ENCODE results near the gene PXMP2. TPM values are rescaled to one million over a fixed set of nuclear protein-coding genes. Genes with fewer than 3 reads are reported as not detected.
A peak's percentile ranks its signal among the peaks of the same experiment; 100 is the strongest.
"Not testable (repeated sequence)": the region's sequence is repeated elsewhere in the genome, so short reads cannot be mapped to it uniquely, and the experiment has no call there.

The PXMP2 gene
- total RNA-seq, 1 donor from 2014 or later, result 25.2 TPM

DNA sequence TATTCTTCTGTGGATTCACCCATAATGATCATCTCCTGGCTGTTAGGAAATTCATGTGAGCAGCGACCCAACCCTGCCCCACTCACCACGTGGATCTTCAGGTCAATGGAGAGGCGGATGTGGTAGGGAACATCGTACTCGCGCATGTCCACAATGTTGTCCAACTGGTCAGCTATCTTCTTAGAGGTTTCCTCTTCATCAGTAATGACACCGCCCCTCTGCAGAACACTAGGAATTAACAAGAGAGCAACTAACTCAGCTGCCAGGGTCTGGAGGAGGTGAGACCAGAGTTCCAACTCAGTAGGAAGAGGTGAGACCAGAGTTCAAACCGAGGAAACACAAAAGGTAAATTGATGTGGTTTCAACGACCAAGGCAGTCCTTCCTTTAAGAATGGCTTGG lies 9.9 kb upstream of the PXMP2 start:
- no peak overlapping the region for H3K27ac Mint-ChIP-seq
- no peaks in the 10 kb centered on the region for H3K27me3 Mint-ChIP-seq (ENCODE audit: low read depth)
- no peak overlapping the region for H3K4me3 Mint-ChIP-seq

DNA sequence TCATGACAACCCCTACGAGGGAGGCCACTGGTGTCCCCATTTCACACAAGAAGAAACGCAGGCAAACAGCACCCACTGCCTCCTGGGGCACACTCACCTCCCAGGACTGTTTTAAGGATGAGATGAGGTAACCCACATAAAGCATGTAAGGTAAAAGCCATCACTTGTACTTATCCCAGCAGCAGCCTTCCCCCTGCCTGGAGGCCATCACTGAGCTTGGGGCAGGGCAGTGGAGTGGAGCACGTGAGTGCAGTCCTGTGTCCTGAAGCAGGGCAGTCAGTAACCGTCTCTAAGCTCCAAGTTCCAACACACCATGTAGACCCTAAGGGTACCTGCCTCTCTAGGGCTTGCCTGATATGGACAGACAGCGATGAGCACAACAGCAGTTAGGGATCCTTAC lies 2.0 kb upstream of the PXMP2 start:
- Mint-ChIP-seq H3K27me3 (ENCODE audit: low read depth) (peaks cover 9% of the 10 kb centered on the region), H3K27ac (no peak overlapping the region), H3K9me3 (peaks cover 8% of the 10 kb centered on the region), H3K4me1 (peaks cover 12% of the 10 kb centered on the region), H3K4me3 (peak overlapping the region; percentile 65), H3K36me3 (peaks cover 14% of the 10 kb centered on the region)
- no peak for DNase-seq (ENCODE audit: low spot score in 2 of 2, unreplicated experiment in 2 of 2)
- TF ChIP-seq, protein P1, sequence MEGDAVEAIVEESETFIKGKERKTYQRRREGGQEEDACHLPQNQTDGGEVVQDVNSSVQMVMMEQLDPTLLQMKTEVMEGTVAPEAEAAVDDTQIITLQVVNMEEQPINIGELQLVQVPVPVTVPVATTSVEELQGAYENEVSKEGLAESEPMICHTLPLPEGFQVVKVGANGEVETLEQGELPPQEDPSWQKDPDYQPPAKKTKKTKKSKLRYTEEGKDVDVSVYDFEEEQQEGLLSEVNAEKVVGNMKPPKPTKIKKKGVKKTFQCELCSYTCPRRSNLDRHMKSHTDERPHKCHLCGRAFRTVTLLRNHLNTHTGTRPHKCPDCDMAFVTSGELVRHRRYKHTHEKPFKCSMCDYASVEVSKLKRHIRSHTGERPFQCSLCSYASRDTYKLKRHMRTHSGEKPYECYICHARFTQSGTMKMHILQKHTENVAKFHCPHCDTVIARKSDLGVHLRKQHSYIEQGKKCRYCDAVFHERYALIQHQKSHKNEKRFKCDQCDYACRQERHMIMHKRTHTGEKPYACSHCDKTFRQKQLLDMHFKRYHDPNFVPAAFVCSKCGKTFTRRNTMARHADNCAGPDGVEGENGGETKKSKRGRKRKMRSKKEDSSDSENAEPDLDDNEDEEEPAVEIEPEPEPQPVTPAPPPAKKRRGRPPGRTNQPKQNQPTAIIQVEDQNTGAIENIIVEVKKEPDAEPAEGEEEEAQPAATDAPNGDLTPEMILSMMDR (IDR thresholded peaks at IDR 0.05; ENCODE audit: unreplicated experiment), result no peak

More for the DNA sequence above, 9.9 kb upstream of the PXMP2 start:
- Mint-ChIP-seq H3K4me1 (no peaks in the 10 kb centered on the region), H3K36me3 (peaks cover 48% of the 10 kb centered on the region), H3K9me3 (no peaks in the 10 kb centered on the region)
- no peak for DNase-seq (ENCODE audit: low spot score in 2 of 2, unreplicated experiment in 2 of 2)
- TF ChIP-seq, protein P1 (IDR thresholded peaks at IDR 0.05; ENCODE audit: unreplicated experiment), result no peak

- peaks cover 12% of the 10 kb centered on the region for H3K4me1 Mint-ChIP-seq
- H3K4me3 Mint-ChIP-seq, result peak overlapping the region; percentile 71
- H3K27me3 Mint-ChIP-seq (ENCODE audit: low read depth), result peaks cover 9% of the 10 kb centered on the region
- peaks cover 8% of the 10 kb centered on the region for H3K36me3 Mint-ChIP-seq
- TF ChIP-seq, protein P1 (IDR thresholded peaks at IDR 0.05; ENCODE audit: unreplicated experiment), result no peak
- peak overlapping the region; percentile 47 for H3K27ac Mint-ChIP-seq
- peak in 1 of 2 experiments; percentile 45 for DNase-seq (ENCODE audit: low spot score in 2 of 2, unreplicated experiment in 2 of 2)
- peaks cover 8% of the 10 kb centered on the region for H3K9me3 Mint-ChIP-seq
Observed at GRCh38 chr12:132686825-132687210, 569 bp upstream of the PXMP2 start.

- Mint-ChIP-seq H3K27ac (no peak overlapping the region), H3K36me3 (no peaks in the 10 kb centered on the region), H3K4me3 (peak overlapping the region; percentile 48), H3K9me3 (no peaks in the 10 kb centered on the region), H3K4me1 (peaks cover 12% of the 10 kb centered on the region), H3K27me3 (ENCODE audit: low read depth) (peaks cover 9% of the 10 kb centered on the region)
- no peak for DNase-seq (ENCODE audit: low spot score in 2 of 2, unreplicated experiment in 2 of 2)
- TF ChIP-seq, protein P1 (IDR thresholded peaks at IDR 0.05; ENCODE audit: unreplicated experiment), result no peak
Observed at GRCh38 chr12:132689227-132689626, 1.8 kb downstream of the PXMP2 start.

DNA sequence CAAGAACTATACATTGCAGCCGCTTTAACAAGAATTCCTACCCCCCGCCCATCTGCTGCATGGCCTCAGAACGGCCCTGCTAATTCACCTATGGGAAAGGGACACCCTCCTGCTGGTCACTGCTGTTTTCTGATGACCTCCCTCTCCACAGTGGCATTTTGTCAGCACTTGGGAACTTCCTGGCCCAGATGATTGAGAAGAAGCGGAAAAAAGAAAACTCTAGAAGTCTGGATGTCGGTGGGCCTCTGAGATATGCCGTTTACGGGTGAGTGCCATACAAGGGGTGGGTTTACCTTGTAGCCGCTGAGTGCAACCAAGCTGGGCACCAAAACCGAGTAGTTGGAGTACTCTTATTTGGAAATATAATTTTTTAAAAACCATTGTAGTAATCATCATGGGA lies 2.7 kb downstream of the PXMP2 start:
- no peak for DNase-seq (ENCODE audit: low spot score in 2 of 2, unreplicated experiment in 2 of 2)
- H3K27ac Mint-ChIP-seq, result no peak overlapping the region

DNA sequence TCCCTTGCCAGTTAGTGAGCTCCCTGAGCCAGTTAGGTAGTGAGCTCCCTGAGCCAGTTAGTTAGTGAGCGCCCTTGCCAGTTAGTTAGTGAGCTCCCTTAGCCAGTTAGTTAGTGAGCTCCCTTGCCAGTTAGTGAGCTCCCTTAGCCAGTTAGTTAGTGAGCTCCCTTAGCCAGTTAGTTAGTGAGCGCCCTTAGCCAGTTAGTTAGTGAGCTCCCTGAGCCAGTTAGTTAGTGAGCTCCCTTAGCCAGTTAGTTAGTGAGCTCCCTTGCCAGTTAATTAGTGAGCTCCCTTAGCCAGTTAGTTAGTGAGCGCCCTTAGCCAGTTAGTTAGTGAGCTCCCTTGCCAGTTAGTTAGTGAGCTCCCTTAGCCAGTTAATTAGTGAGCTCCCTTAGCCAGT lies 4.6 kb downstream of the PXMP2 start:
- DNase-seq (ENCODE audit: low spot score in 2 of 2, unreplicated experiment in 2 of 2); H3K27me3 Mint-ChIP-seq (ENCODE audit: low read depth); H3K4me1 Mint-ChIP-seq; H3K27ac Mint-ChIP-seq; H3K4me3 Mint-ChIP-seq; H3K9me3 Mint-ChIP-seq; H3K36me3 Mint-ChIP-seq: not testable (repeated sequence)

More for the DNA sequence above, 2.7 kb downstream of the PXMP2 start:
- no peaks in the 10 kb centered on the region for H3K9me3 Mint-ChIP-seq
- H3K36me3 Mint-ChIP-seq, result no peaks in the 10 kb centered on the region
- TF ChIP-seq, protein P1 (IDR thresholded peaks at IDR 0.05; ENCODE audit: unreplicated experiment), result no peak
- H3K27me3 Mint-ChIP-seq (ENCODE audit: low read depth), result peaks cover 9% of the 10 kb centered on the region
- peak overlapping the region; percentile 33 for H3K4me3 Mint-ChIP-seq
- peaks cover 12% of the 10 kb centered on the region for H3K4me1 Mint-ChIP-seq

DNA sequence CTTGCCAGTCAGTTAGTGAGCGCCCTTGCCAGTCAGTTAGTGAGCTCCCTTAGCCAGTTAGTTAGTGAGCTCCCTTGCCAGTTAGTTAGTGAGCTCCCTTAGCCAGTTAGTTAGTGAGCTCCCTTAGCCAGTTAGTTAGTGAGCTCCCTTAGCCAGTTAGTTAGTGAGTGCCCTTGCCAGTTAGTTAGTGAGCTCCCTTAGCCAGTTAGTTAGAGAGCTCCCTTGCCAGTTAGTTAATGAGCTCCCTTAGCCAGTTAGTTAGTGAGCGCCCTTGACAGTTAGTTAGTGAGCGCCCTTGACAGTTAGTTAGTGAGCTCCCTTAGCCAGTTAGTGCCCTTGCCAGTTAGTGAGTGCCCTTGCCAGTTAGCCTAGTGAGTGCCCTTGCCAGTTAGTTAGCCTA lies 7.5 kb downstream of the PXMP2 start:
- H3K27me3 Mint-ChIP-seq (ENCODE audit: low read depth); H3K9me3 Mint-ChIP-seq; H3K4me1 Mint-ChIP-seq; H3K4me3 Mint-ChIP-seq; DNase-seq (ENCODE audit: low spot score in 2 of 2, unreplicated experiment in 2 of 2); H3K27ac Mint-ChIP-seq; H3K36me3 Mint-ChIP-seq: not testable (repeated sequence)
